Activated T-cell treated with anti-CD3 and anti-CD28 coated beads, Interleukin-2, amount 50 U/mL, for 24 hours (primary cell): ENCODE results near the gene C11orf16.
"Not testable (repeated sequence)": the region's sequence is repeated elsewhere in the genome, so short reads cannot be mapped to it uniquely, and the experiment has no call there.

Experiments
- DNase-seq: peaks from one replicate; pipeline ENCODE4 v3.0.0-alpha.2; 2020
- H3K27ac Mint-ChIP-seq: 2 replicates; pipeline ENCODE4 v1.8.0; 2020; ENCODE audit warnings: mild to moderate bottlenecking, mixed read lengths
- H3K27me3 Mint-ChIP-seq: 2 replicates; pipeline ENCODE4 v1.8.0; 2020; ENCODE audit warnings: mixed read lengths
- H3K36me3 Mint-ChIP-seq: 2 replicates; pipeline ENCODE4 v1.8.0; 2020; ENCODE audit warnings: low read depth, mixed read lengths
- H3K4me1 Mint-ChIP-seq: 2 replicates; pipeline ENCODE4 v1.8.0; 2020; ENCODE audit warnings: low read depth, mixed read lengths
- H3K4me3 Mint-ChIP-seq: 2 replicates; pipeline ENCODE4 v1.8.0; 2020; ENCODE audit warnings: mild to moderate bottlenecking, moderate library complexity, mixed read lengths
- H3K9me3 Mint-ChIP-seq: 2 replicates; pipeline ENCODE4 v1.8.0; 2020; ENCODE audit warnings: mixed read lengths

Gene C11orf16

DNA sequence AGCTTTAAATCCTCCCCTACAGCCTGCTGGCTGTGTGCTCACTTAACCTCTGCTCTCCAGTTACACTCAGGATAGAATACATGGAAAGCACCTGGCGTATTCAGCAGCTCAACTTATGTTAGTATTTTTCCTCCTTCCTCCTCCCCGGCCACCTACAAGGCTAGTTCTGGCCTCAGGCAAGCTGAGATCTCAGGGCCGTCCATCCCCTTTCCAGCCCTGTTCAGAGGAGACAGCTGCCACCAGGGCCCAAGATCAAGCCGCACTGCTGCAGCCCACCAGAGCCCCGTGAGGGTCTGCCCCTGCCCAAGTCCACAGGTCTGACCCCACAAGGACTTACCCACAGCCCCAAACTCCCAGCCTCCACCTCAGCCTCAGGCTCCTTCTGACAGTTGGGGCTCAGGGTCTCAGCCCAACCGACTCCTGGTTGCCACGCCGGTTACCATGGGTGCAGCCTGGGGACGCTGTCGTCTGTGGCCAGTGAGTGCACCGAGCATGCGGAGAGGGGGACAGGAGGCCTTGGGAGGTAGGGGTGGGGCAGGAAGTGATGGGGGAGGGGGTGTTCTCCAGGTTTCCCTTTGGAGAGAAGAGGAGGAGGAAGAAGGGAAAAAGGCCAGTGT, at the start of gene C11orf16:
TSS of gene C11orf16 (minus strand) at position 384 of the 617 bp plus-strand sequence. CDS start 639 bp downstream, outside the sequence.
- H3K9me3 Mint-ChIP-seq = no peaks in the 10 kb centered on the region
- no peaks in the 10 kb centered on the region for H3K27me3 Mint-ChIP-seq
- H3K27ac Mint-ChIP-seq = no peak within 1 kb of the TSS
- no peak for DNase-seq
- no peaks in the 10 kb centered on the region for H3K36me3 Mint-ChIP-seq
- H3K4me1 Mint-ChIP-seq = peaks cover 16% of the 10 kb centered on the region
- H3K4me3 Mint-ChIP-seq = no peak within 1 kb of the TSS

GRCh38 chr11:8980485-8980884, 47.7 kb upstream of the C11orf16 start:
- no peak overlapping the region for H3K4me3 Mint-ChIP-seq

GRCh38 chr11:8979365-8979764, 46.6 kb upstream of the C11orf16 start:
- not testable (repeated sequence) for H3K4me3 Mint-ChIP-seq, H3K4me1 Mint-ChIP-seq, DNase-seq, H3K9me3 Mint-ChIP-seq, H3K27me3 Mint-ChIP-seq, H3K36me3 Mint-ChIP-seq, H3K27ac Mint-ChIP-seq

More at GRCh38 chr11:8980485-8980884, 47.7 kb upstream of the C11orf16 start:
- no peak overlapping the region for H3K27ac Mint-ChIP-seq
- H3K27me3 Mint-ChIP-seq = no peaks in the 10 kb centered on the region
- no peak for DNase-seq
- H3K36me3 Mint-ChIP-seq = no peaks in the 10 kb centered on the region
- no peaks in the 10 kb centered on the region for H3K9me3 Mint-ChIP-seq
- peaks cover 3% of the 10 kb centered on the region for H3K4me1 Mint-ChIP-seq

DNA sequence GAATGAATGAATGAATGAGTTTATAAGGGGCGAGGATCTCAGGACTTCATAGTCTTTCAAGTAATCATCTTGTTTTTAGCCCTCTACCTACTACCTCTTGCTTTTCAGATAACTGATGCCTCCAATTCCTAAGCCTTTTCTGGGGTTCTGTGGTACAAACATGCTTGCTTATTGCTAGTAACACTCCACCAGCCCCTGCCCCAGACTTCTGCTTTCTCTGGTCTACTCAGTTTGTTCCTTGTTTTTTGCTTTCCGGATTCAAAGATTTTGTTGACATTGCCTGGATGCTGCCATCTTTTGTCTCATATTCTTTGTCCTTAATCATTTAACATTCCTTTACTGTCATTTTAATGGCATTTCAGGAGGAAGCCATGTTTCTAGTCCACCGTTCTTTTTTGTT, 40.4 kb upstream of the C11orf16 start:
- no peak overlapping the region for H3K4me3 Mint-ChIP-seq
- no peaks in the 10 kb centered on the region for H3K27me3 Mint-ChIP-seq
- H3K4me1 Mint-ChIP-seq = no peaks in the 10 kb centered on the region
- no peak for DNase-seq
- H3K9me3 Mint-ChIP-seq = no peaks in the 10 kb centered on the region
- H3K36me3 Mint-ChIP-seq = peaks cover 5% of the 10 kb centered on the region
- H3K27ac Mint-ChIP-seq = no peak overlapping the region

DNA sequence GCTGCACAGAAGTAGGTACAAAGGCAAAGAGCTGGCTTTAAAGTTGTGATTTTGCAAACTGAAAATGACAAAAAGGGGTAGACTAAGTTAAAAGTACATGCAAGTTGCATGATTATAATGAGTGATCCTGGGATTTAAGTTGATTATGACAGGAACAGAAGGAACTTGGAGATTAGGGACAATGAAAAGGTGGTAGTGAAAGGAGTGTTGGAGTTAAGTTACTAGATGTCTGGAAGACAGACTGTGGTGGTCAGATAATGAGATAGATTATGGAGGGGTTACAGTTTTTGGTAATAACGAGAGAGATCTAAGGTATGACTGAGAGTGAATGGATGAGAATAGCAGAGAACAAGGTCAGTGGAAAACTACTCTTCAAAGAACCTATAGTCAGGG, 39.2 kb upstream of the C11orf16 start:
- Mint-ChIP-seq H3K4me3 (no peak overlapping the region), H3K27me3 (no peaks in the 10 kb centered on the region), H3K4me1 (no peaks in the 10 kb centered on the region), H3K9me3 (no peaks in the 10 kb centered on the region), H3K36me3 (peaks cover 11% of the 10 kb centered on the region), H3K27ac (no peak overlapping the region)
- DNase-seq = no peak

DNA sequence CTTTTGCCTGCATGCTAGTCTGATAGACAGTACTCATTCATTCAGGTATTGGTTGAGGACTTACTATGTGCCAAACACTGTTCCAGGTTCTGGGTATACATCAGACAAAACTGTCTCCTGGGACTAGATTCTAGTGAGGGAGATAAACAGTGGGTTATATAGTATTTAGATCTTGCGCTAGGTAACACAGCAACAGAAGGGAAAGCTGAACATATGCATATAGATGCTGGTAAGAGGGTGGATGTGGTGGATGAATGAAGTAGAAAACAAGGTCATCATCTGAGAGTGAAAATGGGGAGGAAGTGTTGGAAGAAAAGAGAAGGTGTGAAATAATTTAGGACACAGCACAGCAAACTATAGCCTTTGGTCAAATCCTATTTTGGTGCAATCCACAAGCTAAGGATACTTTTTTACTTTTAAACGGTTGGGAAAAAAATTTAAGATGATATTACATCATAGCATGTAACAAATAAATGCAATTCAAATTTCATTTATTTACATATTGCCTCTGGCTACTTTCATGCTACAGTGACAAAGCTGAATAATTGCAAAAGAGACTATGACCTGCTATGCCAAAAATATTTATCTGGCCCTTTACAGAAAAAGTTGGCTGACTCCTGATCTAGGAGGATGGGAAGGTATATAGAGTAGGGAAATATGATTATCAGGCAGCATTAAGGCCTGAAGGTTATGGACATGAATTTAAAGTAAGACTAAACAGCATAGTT, 38.6 kb upstream of the C11orf16 start:
- Mint-ChIP-seq H3K36me3 (peaks cover 11% of the 10 kb centered on the region), H3K9me3 (no peaks in the 10 kb centered on the region), H3K4me3 (no peak overlapping the region), H3K4me1 (peaks cover 1% of the 10 kb centered on the region), H3K27ac (no peak overlapping the region), H3K27me3 (no peaks in the 10 kb centered on the region)
- DNase-seq = no peak

GRCh38 chr11:8967184-8967583, 34.4 kb upstream of the C11orf16 start:
- Mint-ChIP-seq H3K27ac (no peak overlapping the region), H3K4me3 (no peak overlapping the region), H3K4me1 (peaks cover 23% of the 10 kb centered on the region), H3K9me3 (no peaks in the 10 kb centered on the region), H3K36me3 (peaks cover 24% of the 10 kb centered on the region), H3K27me3 (no peaks in the 10 kb centered on the region)
- no peak for DNase-seq

DNA sequence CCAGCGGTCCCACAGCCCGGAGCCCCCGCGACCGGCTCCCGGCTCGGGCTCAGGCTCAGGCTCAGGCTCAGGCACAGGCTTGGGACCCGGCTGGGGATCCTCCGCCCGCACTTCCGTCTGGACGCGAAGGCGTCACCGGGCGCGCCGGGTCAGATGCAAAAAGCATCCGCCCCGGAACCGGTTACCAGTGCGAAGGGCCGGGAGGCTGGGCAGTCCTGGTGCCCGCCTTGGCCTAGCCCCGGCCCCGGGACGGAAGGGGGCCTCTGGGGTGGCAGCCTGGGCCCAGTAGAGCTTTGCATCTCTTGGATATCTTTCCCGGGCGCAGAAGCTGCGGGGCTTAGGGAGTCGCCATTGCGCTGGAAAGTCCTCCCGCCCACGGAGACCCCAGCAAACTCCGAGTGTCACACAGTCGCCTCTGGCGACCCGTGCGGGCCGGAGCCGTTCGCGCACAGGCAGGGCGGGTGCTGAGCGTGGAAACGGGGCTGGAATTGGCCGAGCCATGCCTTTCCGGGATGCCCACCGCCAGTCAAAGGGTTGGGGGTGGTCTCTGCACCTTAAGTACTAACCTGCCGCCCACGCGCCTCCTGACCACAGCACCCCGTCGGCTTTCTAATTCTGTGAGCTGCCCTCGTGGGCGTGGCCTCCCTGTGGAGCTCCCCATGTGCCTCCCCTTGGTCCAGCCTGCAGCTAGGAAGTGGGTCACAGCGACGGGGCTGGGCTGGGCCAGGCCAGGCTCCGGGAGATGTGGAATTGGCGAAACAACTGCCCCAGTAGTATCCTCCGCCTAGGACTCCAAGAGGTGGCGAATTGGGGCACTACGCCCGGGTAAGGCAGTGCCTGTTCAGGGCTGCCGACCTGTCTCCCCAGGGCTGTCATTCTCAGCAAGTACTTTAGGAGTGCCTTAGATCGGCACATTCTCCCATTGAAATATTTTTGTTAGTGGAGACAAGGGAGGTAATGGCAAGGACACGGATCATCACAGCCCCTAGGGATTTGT, 31.9 kb upstream of the C11orf16 start, which contains the start of gene TMEM9B:
TSS of gene TMEM9B (minus strand) at position 119 of the 997 bp plus-strand sequence. CDS start 129 bp downstream, outside the sequence.
- Mint-ChIP-seq H3K4me3 (peak within 1 kb of the TSS; percentile 92), H3K36me3 (peaks cover 28% of the 10 kb centered on the region), H3K4me1 (peaks cover 36% of the 10 kb centered on the region), H3K27me3 (no peaks in the 10 kb centered on the region), H3K9me3 (no peaks in the 10 kb centered on the region), H3K27ac (peak within 1 kb of the TSS; percentile 93)
- DNase-seq = peak; percentile 92

DNA sequence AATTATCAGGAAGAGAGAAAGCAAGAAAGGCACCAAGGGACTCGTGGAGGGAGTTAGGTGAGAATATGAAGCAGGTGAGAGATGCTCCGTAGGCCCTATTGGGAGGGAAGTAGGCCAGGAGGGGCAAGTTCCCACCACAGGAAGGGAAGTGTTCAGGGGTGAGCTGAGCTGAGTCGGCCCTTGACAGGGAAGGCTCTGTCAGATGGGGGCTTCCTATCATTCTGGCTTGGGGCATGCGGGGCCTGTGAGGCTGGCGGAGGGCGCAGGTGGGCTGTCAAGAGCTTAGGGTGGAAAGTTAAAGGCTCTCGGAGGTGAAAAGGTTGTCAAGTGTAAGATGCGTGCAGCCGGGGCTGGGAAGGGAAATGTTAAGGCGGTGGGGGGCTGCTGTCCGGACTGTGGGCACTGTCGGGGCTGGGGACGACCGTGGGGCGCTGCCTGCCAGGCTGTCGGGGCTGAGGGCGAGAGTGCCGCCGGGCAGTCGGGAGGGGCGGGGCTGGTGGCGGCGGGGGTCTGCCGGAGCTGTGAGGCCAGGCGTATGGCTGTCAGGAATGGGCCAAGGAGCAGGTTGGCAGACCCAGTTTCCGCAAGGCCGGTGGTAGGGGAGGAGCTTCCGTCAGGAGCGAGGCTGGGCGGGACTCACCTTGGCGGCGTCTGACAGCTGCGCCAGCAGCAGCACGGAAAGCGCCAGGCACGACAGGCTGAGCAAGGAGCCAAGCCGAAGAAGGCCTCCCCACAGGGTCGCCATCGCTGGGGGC, 31.0 kb upstream of the C11orf16 start:
- H3K27me3 Mint-ChIP-seq = no peaks in the 10 kb centered on the region
- DNase-seq = no peak
- H3K4me3 Mint-ChIP-seq = peak overlapping the region; percentile 92
- peak overlapping the region; percentile 93 for H3K27ac Mint-ChIP-seq
- peaks cover 34% of the 10 kb centered on the region for H3K36me3 Mint-ChIP-seq
- no peaks in the 10 kb centered on the region for H3K9me3 Mint-ChIP-seq
- H3K4me1 Mint-ChIP-seq = peaks cover 43% of the 10 kb centered on the region

DNA sequence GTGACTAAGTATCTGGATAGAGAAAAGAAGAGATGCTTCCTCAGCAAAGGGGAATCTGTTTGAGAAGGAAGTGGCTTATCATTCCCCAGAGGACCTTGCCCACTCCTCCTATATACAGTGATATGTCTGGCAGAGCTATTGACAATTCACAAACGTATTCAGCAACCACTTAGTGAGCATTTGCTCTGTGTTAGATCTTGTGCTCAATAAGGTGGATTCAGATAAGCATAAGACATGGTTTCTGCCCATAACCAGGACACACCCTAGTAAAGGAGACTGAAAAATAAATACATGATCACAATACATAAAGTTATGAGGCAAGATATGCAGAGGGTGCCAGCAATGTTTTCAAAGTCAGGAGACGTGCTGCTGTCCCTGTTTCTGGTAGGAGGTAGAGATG, 30.1 kb upstream of the C11orf16 start:
- peak overlapping the region; percentile 92 for H3K4me3 Mint-ChIP-seq
- H3K27me3 Mint-ChIP-seq = no peaks in the 10 kb centered on the region
- H3K27ac Mint-ChIP-seq = peak overlapping the region; percentile 62
- no peak for DNase-seq
- no peaks in the 10 kb centered on the region for H3K9me3 Mint-ChIP-seq
- H3K36me3 Mint-ChIP-seq = peaks cover 35% of the 10 kb centered on the region
- peaks cover 43% of the 10 kb centered on the region for H3K4me1 Mint-ChIP-seq

- H3K9me3 Mint-ChIP-seq = no peaks in the 10 kb centered on the region
- H3K27me3 Mint-ChIP-seq = no peaks in the 10 kb centered on the region
- no peak overlapping the region for H3K27ac Mint-ChIP-seq
- no peak for DNase-seq
- H3K36me3 Mint-ChIP-seq = peaks cover 39% of the 10 kb centered on the region
- no peak overlapping the region for H3K4me3 Mint-ChIP-seq
- H3K4me1 Mint-ChIP-seq = peaks cover 51% of the 10 kb centered on the region
These were observed 28.7 kb upstream of the C11orf16 start for GRCh38 chr11:8961401-8961800.

DNA sequence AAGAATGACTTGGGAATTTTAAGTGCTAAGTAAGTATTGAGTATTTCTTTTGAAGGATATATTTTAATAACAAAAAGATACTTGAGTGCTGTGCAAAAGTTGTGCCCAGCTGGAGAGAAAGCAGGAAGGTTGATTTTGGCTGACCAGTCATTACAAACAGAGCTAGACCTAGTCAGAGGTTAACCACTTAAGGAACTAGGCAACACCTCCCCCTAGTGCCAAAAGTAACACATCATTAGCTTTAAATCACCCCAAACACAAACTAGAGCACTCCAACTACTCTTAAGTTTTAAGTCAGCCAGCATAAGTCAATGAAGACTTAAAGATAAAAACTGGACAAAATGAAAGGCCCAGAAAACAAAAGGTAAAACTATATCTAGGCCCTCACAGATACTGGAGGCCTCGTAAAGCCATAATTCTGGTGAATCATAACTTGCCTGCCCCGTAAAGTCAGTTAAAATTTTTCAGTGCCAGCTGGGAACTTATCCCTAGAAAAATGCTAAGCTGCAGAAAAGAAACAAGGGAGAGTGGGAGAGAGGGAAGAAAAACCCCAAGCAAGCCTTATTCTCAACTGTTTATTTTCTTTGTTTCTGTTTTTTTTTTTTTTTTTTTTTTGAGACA, 26.9 kb upstream of the C11orf16 start:
- H3K4me1 Mint-ChIP-seq = peaks cover 43% of the 10 kb centered on the region
- peak overlapping the region; percentile 58 for H3K27ac Mint-ChIP-seq
- H3K4me3 Mint-ChIP-seq = no peak overlapping the region
- peaks cover 49% of the 10 kb centered on the region for H3K36me3 Mint-ChIP-seq
- H3K27me3 Mint-ChIP-seq = no peaks in the 10 kb centered on the region
- no peak for DNase-seq
- H3K9me3 Mint-ChIP-seq = no peaks in the 10 kb centered on the region

DNA sequence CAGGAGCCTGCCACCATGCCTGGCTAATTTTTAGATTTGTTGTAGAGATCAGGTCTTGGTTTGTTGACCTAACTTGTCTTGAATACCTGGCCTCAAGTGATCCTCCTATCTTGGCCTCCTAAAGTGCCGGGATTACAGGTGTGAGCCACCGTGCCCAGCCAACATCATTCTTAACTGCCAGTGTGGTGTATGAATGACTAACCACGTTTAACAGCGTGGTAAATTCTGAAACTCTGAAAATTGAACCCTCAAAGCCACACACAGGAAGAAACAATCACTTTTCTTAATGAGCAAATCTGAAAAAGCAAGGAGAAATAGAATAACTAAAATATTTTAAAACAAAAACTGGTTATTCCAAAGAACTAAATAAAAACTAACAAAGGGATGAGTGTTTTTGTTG, 24.1 kb upstream of the C11orf16 start:
- peaks cover 63% of the 10 kb centered on the region for H3K36me3 Mint-ChIP-seq

More for the DNA sequence above, 24.1 kb upstream of the C11orf16 start:
- Mint-ChIP-seq H3K27me3 (no peaks in the 10 kb centered on the region), H3K4me3 (no peak overlapping the region), H3K4me1 (peaks cover 29% of the 10 kb centered on the region), H3K27ac (peak overlapping the region; percentile 38), H3K9me3 (no peaks in the 10 kb centered on the region)
- no peak for DNase-seq
